OCI-LY1 (cell line): Measurements from ENCODE around the gene SMTNL1.

Experiments
- EZH2 ChIP-seq: fragments of 200-600 bp; sonication (generic), shearing (Covaris generic); IDR thresholded peaks from 2 replicates; pipeline ENCODE4 v1.8.0; 2017; ENCODE audit warnings: borderline replicate concordance, mixed run types, mild to moderate bottlenecking, antibody characterized with exemption, low read length, moderate library complexity, mixed read lengths
- TF ChIP-seq, protein P1 (sequence below): fragments of 200-600 bp; sonication (generic), shearing (Covaris generic); IDR thresholded peaks from 2 replicates; pipeline ENCODE4 v1.5.1; 2017; ENCODE audit warnings: mild to moderate bottlenecking, antibody characterized with exemption, low read length, moderate library complexity, mixed read lengths

DNA sequence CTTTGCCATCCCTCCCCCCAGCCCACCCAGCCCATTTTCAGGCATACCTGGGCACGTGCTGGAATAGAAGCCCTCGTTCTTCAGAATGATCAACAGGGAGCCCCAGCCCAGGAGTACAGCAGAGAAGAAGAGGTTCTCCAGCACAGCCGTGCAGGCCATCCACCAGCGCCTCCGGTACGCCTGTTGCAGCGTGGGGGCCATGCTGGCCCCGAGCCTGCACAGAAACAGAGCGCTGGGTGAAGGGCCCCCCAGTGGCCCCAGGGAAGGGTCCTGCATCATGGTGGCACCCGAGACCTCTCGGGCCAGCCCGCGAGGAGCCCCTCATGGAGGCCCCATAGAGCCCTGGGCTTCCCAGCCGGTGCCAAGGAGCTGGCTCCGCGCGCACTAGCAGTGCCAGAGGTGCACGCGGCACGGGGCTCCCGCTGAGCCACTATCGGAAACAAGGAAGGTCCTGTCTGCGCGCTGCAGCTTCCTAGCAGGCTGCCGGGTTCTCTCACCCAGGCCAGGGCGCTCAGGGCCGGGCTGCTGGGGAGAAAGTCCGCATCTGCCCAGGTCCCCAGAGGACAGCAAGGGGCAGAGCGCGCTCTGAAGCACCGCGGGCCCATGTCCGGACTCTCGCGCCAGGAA lies 23.4 kb upstream of the SMTNL1 start:
- TF ChIP-seq, protein P1, sequence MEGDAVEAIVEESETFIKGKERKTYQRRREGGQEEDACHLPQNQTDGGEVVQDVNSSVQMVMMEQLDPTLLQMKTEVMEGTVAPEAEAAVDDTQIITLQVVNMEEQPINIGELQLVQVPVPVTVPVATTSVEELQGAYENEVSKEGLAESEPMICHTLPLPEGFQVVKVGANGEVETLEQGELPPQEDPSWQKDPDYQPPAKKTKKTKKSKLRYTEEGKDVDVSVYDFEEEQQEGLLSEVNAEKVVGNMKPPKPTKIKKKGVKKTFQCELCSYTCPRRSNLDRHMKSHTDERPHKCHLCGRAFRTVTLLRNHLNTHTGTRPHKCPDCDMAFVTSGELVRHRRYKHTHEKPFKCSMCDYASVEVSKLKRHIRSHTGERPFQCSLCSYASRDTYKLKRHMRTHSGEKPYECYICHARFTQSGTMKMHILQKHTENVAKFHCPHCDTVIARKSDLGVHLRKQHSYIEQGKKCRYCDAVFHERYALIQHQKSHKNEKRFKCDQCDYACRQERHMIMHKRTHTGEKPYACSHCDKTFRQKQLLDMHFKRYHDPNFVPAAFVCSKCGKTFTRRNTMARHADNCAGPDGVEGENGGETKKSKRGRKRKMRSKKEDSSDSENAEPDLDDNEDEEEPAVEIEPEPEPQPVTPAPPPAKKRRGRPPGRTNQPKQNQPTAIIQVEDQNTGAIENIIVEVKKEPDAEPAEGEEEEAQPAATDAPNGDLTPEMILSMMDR = no peak
- TF ChIP-seq EZH2 = no peak
